Nephron progenitor cell (in vitro differentiated cells): ENCODE data around the gene PROX2.
A peak's percentile ranks its signal among the peaks of the same experiment; 100 is the strongest.

Source experiments
- DNase-seq: peaks from one replicate; pipeline ENCODE4 v3.0.0; 2021
- H3K27ac Mint-ChIP-seq: 2 replicates; pipeline ENCODE4 v1.8.0; 2021; ENCODE audit warnings: mild to moderate bottlenecking, moderate library complexity, mixed read lengths
- H3K27me3 Mint-ChIP-seq: 2 replicates; pipeline ENCODE4 v1.8.0; 2021; ENCODE audit warnings: mild to moderate bottlenecking, low read depth, mixed read lengths; ENCODE audit not compliant: poor library complexity
- H3K36me3 Mint-ChIP-seq: 2 replicates; pipeline ENCODE4 v1.8.0; 2021; ENCODE audit warnings: low read depth, mixed read lengths
- H3K4me1 Mint-ChIP-seq: 2 replicates; pipeline ENCODE4 v1.8.0; 2021; ENCODE audit warnings: mixed read lengths
- H3K4me3 Mint-ChIP-seq: 2 replicates; pipeline ENCODE4 v1.8.0; 2021; ENCODE audit warnings: mild to moderate bottlenecking, moderate library complexity, mixed read lengths
- H3K9me3 Mint-ChIP-seq: 2 replicates; pipeline ENCODE4 v1.8.0; 2021; ENCODE audit warnings: mild to moderate bottlenecking, moderate library complexity, mixed read lengths
- CTCF ChIP-seq: fragments of 200-600 bp; sonication (generic); IDR thresholded peaks from 2 replicates; pipeline ENCODE4 v1.5.0; 2021; ENCODE audit warnings: antibody characterized with exemption

PROX2 gene

GRCh38 chr14:74836251-74836960 is 39.5 kb downstream of the PROX2 start:
- TF ChIP-seq CTCF, result no peak
- Mint-ChIP-seq H3K4me3 (no peak overlapping the region), H3K36me3 (peaks cover 31% of the 10 kb centered on the region), H3K27ac (no peak overlapping the region), H3K4me1 (no peaks in the 10 kb centered on the region), H3K9me3 (no peaks in the 10 kb centered on the region), H3K27me3 (no peaks in the 10 kb centered on the region)
- no peak for DNase-seq

- Mint-ChIP-seq H3K9me3 (no peaks in the 10 kb centered on the region), H3K27me3 (no peaks in the 10 kb centered on the region), H3K36me3 (peaks cover 25% of the 10 kb centered on the region), H3K4me1 (no peaks in the 10 kb centered on the region), H3K4me3 (no peak overlapping the region), H3K27ac (peak overlapping the region; percentile 81)
- no peak for TF ChIP-seq CTCF
- DNase-seq, result no peak
Measured at GRCh38 chr14:74835645-74836250, 40.2 kb downstream of the PROX2 start.

GRCh38 chr14:74834692-74835392 is 41.1 kb downstream of the PROX2 start:
- no peak for DNase-seq
- no peak for TF ChIP-seq CTCF
- H3K4me3 Mint-ChIP-seq, result no peak overlapping the region
- no peaks in the 10 kb centered on the region for H3K9me3 Mint-ChIP-seq
- no peaks in the 10 kb centered on the region for H3K4me1 Mint-ChIP-seq
- no peaks in the 10 kb centered on the region for H3K27me3 Mint-ChIP-seq
- peak overlapping the region; percentile 79 for H3K27ac Mint-ChIP-seq
- peaks cover 26% of the 10 kb centered on the region for H3K36me3 Mint-ChIP-seq

- no peaks in the 10 kb centered on the region for H3K27me3 Mint-ChIP-seq
Measured at GRCh38 chr14:74832849-74833248, 43.1 kb downstream of the PROX2 start.

GRCh38 chr14:74829251-74829650 is 46.7 kb downstream of the PROX2 start:
- Mint-ChIP-seq H3K36me3 (peaks cover 32% of the 10 kb centered on the region), H3K9me3 (no peaks in the 10 kb centered on the region), H3K27me3 (no peaks in the 10 kb centered on the region), H3K27ac (no peak overlapping the region), H3K4me3 (no peak overlapping the region), H3K4me1 (no peaks in the 10 kb centered on the region)
- no peak for TF ChIP-seq CTCF
- DNase-seq, result no peak

More at GRCh38 chr14:74832849-74833248, 43.1 kb downstream of the PROX2 start:
- Mint-ChIP-seq H3K4me3 (no peak overlapping the region), H3K27ac (no peak overlapping the region), H3K4me1 (no peaks in the 10 kb centered on the region), H3K9me3 (no peaks in the 10 kb centered on the region), H3K36me3 (peaks cover 39% of the 10 kb centered on the region)
- no peak for TF ChIP-seq CTCF
- DNase-seq, result no peak
